Measurements from ENCODE around the gene DRC7. TPM values are rescaled to one million over a fixed set of nuclear protein-coding genes. Genes with fewer than 3 reads are reported as not detected.

DRC7 gene
- total RNA-seq, 1 experiment from 2014 or later, result not detected

DNA sequence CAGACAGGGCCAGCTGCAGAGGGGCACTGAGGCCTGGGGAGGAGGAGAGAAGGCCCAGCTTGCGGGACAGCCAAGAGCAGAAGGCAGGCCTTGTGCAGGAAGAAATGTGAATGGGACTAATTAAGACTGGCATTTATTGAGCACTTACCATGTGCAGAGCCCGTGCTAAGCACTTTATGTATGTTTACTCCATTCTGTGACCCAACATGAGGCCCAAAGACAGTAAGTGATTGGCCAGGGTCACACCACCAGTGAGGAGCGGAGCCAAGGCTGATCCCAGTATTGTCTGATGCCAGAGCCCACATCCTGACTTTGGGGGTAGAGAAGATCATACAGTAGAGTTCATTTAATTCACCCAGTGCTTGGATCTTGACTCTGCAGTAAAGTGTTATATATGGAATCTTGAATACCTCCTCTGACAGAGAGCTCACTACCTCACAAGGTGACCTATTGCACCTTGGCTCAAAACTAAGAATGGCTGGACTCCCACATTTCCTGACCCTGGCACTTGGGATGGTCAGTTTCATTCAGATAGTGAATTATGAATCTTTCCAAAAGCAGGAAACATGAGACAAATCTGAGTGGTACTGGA is 54.6 kb downstream of the DRC7 start:
- Histone ChIP-seq H3K36me3 (ENCODE audit: control insufficient read depth, insufficient read depth, low read length) (no peaks in the 10 kb centered on the region), H3K4me3 (ENCODE audit: low read depth in 2 of 2, low read length in 2 of 2) (no peak overlapping the region), H3K9me3 (ENCODE audit: control insufficient read depth, insufficient read depth, low read depth, low read length) (no peaks in the 10 kb centered on the region), H3K4me1 (ENCODE audit: control insufficient read depth, insufficient read depth, low read length) (no peaks in the 10 kb centered on the region), H3K27me3 (ENCODE audit: control insufficient read depth, insufficient read depth, low read length) (no peaks in the 10 kb centered on the region), H3K27ac (ENCODE audit: low read length) (no peak overlapping the region)
- no peak for TF ChIP-seq SIN3A (IDR thresholded peaks at IDR 0.05; ENCODE audit: borderline replicate concordance, insufficient read depth, low read depth, low read length)
- no peak for TF ChIP-seq REST (IDR thresholded peaks at IDR 0.05; ENCODE audit: insufficient read depth in 1 of 2, low read depth in 2 of 2, low read length in 1 of 2)
- TF ChIP-seq POLR2AphosphoS5 (IDR thresholded peaks at IDR 0.05; ENCODE audit: low read depth, low read length), result no peak
- TF ChIP-seq TCF7L2 (IDR thresholded peaks at IDR 0.05; ENCODE audit: low read depth, low read length), result no peak
- no peak for TF ChIP-seq CTCF (IDR thresholded peaks at IDR 0.05)
- DNase-seq (ENCODE audit: low read depth, low spot score) (no peak), ATAC-seq (no peak)
- ChIA-PET POLR2A (no interaction called here), CTCF (no interaction called here)
- intact Hi-C loops (cut with micrococcal nuclease; ENCODE audit: unreplicated experiment) (no loop called here), in situ Hi-C loops (cut with HindIII; ENCODE audit: low pct_unique_long_range_greater_than_20kb, low sequenced_read_pairs) (no loop called here)
- no TSS peak for BruUV-seq (replicated peaks)

GRCh38 chr16:57749856-57750452 is 55.3 kb downstream of the DRC7 start:
- no peaks in the 10 kb centered on the region for H3K36me3 ChIP-seq (ENCODE audit: control insufficient read depth, insufficient read depth, low read length)
- CTCF ChIA-PET, result no interaction called here
- ATAC-seq, result no peak

More at GRCh38 chr16:57749856-57750452, 55.3 kb downstream of the DRC7 start:
- POLR2A ChIA-PET, result no interaction called here
- H3K4me1 ChIP-seq (ENCODE audit: control insufficient read depth, insufficient read depth, low read length), result no peaks in the 10 kb centered on the region
- intact Hi-C loops (cut with micrococcal nuclease; ENCODE audit: unreplicated experiment), result loop anchor here (10.0 kb wide), 1 partner anchor 255 kb away; the partner anchor contains the start of genes USB1 and ZNF319
- in situ Hi-C loops (cut with HindIII; ENCODE audit: low pct_unique_long_range_greater_than_20kb, low sequenced_read_pairs), result no loop called here
- no peak overlapping the region for H3K4me3 ChIP-seq (ENCODE audit: low read depth in 2 of 2, low read length in 2 of 2)
- no peak for DNase-seq (ENCODE audit: low read depth, low spot score)
- H3K9me3 ChIP-seq (ENCODE audit: control insufficient read depth, insufficient read depth, low read depth, low read length), result no peaks in the 10 kb centered on the region
- BruUV-seq (replicated peaks), result no TSS peak
- no peaks in the 10 kb centered on the region for H3K27me3 ChIP-seq (ENCODE audit: control insufficient read depth, insufficient read depth, low read length)
- TF ChIP-seq CTCF (IDR thresholded peaks at IDR 0.05) (no peak), POLR2AphosphoS5 (IDR thresholded peaks at IDR 0.05; ENCODE audit: low read depth, low read length) (no peak), REST (IDR thresholded peaks at IDR 0.05; ENCODE audit: insufficient read depth in 1 of 2, low read depth in 2 of 2, low read length in 1 of 2) (no peak), TCF7L2 (IDR thresholded peaks at IDR 0.05; ENCODE audit: low read depth, low read length) (no peak), SIN3A (IDR thresholded peaks at IDR 0.05; ENCODE audit: borderline replicate concordance, insufficient read depth, low read depth, low read length) (no peak)
- no peak overlapping the region for H3K27ac ChIP-seq (ENCODE audit: low read length)
